Stimulated activated CD4-positive, alpha-beta T cell treated with anti-CD3 and anti-CD28 coated beads, TNF-alpha, amount 100 ng/mL, for 48 hours (primary cell): ENCODE measurements around the gene XYLT2.

ENCODE experiments used
- DNase-seq, 3 donors: peaks; one replicate each; pipeline ENCODE4 v3.0.0-alpha.2; 2020; ENCODE audit warnings: low read depth in 3 of 3

XYLT2 gene

DNA sequence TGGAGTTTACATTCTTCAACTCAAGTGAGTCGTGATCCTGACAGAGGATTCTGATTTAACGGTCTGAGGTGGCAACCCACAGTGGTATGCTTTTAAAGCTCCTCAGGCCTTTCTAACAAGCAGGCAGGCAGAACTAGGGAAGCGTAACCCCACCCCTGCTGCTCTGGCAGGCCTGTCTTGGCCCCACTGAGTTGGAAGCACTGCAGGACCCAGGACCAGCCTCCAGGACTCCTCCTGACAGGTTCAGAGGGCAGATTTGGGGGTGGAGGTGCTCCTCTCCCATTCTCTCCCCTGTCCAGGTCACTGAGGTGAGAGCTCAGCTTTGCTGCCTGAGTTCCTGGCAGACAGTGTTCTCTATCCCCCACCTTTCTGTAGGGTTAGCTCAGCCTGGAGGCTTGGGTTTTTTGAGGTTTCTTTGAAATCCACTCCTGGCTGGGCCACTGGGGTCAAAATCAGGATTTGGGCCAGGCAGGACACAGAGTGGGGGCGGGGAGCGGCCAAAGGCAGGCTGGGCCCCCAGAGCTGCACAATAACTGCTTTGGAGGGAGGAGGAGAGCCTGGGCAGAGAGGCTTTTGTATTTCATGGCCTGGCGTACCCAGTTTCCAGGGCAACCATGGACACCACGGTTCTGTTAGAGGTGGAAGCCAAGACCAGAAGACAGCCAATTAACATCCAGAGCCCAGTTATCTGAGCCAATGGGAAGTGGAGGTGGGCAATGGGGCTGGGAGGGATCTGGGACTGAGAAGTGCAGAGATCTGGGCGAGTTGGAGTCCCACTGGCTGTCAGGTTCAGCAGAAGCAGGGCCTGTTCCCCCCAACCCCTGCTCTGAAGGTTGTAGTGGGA lies 17.5 kb downstream of the XYLT2 start:
- DNase-seq = no peak

DNA sequence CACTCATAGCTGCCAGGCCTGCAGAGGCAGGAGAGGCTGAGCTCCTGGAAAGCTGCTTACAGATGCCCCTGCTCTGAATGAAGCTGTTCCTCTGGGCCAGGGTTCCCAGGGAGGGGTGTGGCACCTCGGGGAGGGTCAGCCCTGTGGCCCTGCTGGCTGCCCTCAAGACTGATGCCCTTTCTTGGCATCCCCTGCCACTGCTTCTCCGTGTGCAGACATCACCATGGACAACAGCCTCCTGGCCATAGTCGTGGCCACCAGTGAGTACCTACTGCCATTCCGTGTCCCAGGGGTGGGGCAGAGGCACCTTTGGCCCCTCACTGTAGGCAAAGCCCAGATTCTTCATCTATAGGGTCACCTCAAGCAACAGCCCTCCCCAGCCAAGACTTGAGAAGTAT lies 18.1 kb downstream of the XYLT2 start:
- DNase-seq = no peak

DNA sequence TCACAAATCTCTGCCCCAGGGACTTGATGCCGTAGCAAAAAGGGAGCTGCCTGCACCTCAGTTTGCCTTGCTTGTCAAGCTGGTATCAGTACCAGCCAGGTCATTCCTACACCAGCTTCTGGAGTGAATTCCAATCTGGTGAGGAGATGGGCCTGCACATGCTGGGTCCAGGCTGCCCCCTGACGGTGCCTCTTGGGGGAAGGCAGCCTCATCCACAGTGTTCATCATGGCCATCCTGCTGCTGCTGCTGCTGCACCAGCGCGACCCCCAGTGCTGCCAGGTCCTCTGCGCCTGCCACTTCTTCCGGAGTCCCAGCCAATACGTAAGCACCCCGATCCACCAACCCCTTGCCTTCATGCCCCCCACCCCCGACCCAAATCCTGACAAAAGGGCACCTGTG lies 18.8 kb downstream of the XYLT2 start:
- DNase-seq = no peak

DNA sequence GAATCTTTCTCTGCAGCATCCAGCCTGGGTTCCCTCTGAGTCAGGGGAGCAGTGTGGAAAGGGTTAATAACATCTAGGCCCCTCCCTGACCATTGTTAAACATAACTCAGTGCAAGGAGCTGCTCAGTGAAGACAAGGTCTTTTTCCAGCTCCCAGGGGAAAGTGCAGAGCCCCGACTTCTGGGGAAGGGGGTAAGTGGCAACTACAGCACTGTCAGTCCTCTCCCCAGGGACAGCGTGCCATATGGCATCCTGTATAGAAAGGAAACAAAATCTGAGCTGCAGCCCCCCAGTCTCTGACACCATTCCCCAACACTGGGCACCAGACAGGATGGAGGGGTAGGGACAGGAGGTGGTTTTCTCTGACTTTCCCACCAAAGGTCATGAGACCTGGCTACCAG lies 19.2 kb downstream of the XYLT2 start:
- DNase-seq = no peak

DNA sequence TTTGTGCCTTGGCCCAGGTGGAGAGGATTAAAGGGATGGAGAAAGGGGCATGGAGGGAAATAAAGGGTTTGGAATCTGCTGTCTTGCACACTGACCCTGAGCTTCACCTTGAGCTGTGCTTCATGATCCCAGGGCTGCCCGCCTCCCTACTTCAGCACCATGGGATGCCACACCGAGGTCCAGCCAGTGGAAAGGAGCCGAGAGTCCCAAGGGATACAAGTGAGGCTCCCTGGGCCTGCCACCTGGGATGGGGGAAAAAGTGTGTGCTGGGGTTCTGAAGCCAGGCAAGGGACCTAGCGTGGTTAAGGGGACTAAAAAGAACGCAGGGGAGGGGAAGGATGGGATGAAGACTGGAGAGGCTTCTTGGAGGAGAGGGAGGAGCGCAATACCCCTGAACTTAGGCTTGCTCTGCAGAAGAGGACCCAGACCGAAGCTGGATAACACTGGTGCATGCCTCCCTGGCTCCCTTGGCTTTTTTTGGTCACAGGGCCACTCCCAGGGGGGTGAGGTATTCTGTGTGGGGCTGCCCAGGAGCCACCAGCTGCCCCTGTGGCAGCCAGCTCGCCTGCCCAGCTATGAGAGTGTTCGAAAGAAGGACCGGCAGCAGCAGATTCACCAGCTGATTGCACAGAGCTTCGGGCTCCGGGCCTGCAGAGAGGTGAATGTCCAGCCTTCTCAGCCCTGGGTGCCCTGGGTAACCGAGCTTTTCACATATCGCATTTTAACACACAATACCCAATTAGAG lies 19.9 kb downstream of the XYLT2 start:
- no peak for DNase-seq

DNA sequence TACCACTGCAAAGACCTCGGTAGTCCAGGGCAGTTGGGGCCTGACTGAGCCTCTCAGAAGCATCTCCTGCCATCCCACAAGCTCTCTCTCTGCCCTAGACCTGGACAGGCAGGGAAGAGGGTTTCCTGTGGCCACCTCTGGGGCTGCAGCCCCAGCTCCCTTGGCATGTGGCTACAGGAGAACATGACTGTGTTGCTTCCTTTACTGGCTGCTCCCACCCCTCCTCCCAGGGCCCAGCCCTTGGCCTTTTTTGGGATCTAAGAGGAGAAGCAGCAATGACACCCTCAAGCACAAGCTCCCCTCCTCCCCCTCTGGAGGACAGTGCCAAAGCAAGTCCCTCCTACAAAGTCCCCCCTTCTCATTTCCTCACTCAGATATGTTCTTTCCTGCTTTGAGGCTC lies 21.5 kb downstream of the XYLT2 start:
- no peak for DNase-seq

DNA sequence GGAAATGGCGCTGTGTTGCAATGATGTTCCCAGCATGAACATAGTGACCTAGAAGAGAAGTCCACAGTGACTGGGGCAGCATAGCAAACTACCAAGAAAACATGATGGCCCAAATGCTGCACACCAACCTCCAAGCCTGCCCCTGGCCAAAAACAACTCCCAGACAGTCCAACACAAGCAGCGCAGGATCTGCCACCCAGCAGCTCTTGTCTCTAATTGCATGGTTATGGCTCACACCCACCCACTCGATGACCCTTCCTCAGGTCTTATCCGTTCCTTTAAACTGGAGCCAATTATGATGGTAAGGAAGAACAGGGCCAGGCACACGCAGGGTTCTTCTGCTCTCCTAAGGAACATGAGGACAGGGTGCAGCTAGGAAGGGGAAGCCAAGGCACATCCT lies 24.1 kb downstream of the XYLT2 start:
- DNase-seq = no peak

DNA sequence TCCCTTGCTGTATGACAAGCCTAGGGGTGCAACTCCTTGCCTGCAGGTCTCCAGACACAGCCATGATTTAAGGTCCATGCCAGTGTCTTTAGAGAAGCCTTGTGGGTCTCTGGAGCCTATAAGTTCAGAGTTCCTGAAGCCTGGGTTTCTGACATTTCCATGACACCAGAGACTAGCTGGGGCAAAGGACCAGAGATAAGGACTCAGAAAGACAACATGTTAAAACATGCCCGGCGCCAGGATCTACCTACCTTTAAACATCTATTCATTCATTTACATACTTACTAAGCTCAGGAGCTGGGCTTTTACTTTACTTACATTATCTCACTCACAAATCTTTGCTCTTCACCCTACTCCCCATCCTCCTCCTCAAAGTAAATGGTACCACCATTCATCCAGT lies 25.6 kb downstream of the XYLT2 start:
- no peak for DNase-seq

DNA sequence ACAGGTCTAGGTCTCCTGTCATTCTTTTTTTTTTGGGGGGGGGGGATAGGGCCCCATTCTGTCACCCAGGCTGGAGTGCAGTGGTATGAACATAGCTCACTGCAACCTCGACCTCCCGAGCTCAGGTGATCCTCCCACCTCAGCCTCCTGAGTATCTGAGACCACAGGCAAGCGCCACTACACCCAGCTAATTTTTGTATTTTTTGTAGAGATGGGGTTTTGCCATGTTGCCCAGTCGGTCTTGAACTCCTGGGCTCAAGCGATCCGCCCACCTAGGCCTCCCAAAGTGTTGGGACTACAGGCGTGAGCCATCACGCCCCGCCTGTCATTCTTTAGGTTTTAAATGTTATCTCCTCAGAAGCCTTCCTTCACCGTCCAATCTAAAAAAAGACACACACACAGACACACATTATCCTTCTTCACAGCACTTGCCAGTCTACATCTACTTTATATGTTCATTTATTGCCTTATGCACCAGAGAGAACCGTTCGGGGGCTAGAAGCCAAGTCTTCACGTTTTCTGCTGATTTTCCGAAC lies 26.4 kb downstream of the XYLT2 start:
- no peak for DNase-seq

DNA sequence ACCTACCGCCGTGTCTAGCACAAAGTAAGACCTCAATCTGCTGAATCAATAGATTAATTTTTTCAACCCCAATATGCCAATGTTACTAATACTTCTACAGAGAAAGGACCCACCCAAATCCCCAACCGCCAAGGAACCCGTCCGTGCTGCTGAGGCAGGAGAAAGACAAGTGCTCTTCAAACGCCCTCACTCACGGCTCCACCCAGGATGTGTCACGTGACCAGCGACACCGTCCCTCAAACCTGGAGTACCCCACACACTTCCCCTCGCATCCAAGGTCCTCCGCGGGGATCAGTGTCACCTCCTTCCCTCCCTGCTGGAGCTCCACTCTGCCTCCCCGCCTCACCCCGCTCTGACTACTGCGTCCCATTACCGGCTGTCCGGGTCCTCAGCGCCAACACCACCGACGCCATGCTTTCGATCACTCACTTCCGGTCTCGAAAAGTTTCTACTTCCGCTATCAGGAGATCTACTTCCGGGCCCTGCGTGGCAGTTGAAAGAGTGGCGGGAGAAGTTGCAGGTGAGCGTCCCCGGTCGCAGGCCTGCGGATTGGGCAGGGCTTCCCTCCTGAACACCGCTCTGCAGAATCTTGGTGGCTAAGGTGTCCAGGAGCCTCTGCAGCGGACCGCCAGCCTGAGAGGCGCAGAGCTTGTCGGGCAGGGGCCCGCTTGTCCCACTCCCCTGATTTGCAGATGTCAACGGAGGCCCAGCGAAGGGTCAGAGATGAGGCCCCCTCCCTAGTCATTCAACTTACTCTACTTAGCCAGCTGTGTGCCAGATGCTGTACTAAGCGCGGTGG lies 27.0 kb downstream of the XYLT2 start, which contains the start of the genes EME1 and MRPL27:
TSS of gene EME1 (plus strand) at position 472 of the 799 bp plus-strand sequence. CDS start 1,980 bp downstream, outside the sequence.
TSS of gene MRPL27 (minus strand) at position 427 of the 799 bp plus-strand sequence. CDS start at position 413, 14 bp downstream.
- DNase-seq = peak; percentile 74 to 79 (median 75)

DNA sequence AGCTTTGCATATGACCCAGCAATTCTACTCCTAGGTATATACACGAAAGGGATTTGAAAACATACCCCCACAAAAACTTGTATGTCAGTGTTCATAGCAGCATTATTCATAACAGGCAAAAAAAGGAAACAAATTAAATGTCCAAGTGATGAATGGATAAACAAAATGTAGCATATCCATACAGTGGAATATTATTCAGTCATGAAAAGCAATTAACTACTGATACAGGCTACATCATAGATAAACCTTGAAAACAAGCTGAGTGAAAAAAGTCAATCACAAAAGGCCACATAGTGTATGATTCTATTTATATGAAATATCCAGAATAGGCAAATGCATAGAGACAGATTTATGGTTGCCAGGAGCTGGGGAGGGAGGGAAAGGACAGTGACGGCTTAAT lies 27.8 kb downstream of the XYLT2 start:
- no peak for DNase-seq

DNA sequence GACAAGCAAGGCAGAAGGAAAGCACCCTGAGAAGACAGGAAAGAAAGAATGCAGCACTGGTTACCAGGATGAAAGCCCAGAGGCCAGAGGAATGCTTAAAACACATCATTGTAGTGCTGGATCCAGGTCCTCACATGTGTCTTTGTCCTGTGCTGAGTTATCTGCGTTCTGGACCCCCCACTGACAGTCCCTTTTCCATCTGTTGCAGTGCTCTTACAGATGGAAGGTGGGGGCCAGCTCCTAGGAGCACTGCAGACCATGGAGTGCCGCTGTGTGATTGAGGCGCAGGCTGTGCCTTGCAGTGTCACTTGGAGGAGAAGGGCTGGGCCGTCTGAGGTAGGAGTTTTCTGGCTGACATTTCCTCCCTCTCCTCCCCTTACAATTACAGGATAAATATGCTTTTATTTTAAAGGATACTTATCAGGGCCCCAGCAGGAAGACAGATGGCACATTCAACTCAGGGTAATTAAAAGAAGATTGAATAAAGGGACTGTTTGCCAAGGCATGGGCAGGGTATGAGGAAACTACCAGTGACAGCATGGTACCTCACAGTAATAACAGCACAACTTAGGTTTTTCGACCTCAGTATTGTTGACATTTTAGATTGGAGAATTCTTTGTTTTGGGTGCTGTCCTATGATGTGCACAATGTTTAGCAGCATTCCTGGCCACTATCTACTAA lies 30.1 kb downstream of the XYLT2 start:
- DNase-seq = no peak

DNA sequence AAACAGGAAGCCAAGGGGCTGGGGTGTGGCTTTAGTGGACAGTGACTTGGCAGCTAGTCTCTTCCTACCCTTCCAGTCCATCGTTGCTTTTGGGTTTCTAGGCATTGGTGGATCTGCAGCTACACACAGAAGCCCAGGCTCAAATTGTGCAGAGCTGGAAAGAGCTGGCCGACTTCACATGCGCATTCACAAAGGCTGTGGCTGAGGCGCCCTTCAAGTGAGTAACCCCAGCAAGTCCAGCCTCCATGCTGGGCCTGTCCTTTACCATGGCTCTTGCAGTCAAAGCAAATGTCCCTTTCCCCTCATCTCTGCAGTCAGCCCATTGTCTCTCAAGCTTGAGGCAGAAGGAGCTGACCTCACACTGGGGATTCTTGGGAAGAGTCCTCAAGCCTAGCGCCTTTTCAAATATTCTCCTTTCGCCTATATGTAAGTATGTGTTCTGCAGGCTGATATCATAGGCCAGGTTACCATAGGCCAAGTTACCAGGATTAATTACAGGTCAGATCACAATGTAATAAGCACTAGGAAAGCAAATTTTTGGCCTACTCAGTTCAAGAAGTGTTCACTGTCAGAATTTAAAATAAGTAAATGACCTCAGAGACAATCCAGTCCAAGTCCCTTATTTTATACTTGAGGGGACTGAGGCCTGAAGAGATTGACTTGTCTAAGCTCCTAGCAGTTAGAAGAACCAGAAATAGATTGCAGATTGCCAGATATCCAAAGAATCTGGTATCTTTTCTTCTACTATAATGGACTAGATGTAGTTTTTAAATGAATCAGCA lies 33.6 kb downstream of the XYLT2 start:
- DNase-seq = no peak

DNA sequence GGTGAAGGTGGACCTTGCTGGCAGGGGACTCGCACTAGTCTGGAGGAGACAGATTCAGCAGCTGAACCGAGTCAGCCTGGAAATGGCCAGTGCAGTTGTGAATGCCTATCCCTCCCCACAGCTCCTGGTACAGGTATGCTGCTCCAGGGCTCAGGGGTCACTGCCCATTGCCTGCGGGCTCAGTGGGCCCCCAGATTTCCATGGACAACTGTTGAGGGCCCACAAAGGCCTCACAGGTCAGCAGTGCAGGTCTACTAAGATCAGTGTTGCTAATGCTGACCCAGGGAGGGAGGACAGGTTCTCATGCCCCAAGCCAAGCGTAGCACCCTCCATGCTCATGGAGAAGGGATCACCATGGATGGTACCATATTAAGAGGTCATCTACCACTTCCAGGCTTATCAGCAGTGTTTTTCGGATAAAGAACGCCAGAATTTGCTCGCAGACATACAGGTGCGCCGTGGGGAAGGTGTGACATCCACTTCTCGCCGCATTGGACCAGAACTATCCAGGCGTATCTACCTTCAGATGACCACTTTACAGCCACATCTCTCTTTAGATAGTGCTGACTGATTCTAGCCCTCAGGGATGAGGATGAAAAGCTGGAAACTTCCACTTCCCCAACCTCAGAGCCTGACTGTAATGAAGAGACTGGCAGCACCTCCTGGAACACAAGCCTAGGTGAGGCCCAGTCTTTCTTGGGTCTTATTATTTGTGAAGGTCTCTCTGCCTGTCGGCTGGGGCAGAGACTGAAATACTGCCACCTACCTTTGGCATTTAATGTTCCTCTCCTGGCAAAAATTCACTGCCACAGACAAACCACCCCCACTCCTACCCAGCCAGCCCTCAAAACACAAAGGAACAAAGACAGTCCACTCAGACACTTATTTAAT lies 34.7 kb downstream of the XYLT2 start:
- no peak for DNase-seq

DNA sequence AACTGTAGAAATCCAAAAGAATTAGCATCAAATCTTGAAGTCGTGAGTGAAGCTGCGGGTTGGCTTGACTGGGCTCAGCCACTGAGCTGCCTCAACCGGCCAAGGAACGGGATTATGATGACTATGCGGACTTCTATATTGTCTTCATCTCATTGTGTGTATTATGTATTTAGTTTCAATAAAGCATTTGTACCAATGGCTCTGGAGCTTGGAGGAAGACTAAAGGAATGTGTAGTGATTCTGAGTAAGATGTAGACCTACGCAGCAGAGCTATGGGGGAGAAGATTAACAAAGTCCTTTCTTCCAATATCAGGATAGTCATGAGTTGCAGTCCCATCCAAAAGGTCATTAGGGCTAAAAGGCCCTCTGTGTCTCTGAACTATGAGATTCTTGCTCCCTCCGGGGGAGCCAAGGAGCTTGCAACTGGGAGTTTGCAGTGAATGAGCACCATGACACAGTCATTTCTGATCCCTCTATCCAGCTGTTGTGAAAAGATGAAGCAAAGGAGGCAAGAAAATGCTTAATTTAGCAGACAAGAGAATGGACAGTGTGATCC lies 35.4 kb downstream of the XYLT2 start:
- no peak for DNase-seq

DNA sequence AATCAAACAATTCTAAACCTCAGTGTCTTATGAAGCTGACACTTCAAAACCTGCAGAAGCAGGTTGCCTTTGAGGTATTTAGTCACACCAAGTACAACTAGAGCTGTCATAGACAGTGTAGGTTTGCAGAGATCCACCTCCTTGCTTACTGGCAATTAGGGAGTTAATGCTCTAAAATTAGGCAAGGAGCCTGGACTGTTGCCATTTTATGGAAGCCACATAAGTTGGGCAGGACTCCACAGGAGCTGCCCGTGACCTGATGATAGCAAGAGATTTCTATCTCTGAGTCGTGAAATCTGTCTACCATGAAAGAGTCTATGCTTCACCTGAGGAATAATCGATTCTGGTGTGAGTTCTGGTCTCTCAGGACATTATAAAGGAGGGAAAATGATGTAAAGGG lies 36.0 kb downstream of the XYLT2 start:
- DNase-seq = no peak

DNA sequence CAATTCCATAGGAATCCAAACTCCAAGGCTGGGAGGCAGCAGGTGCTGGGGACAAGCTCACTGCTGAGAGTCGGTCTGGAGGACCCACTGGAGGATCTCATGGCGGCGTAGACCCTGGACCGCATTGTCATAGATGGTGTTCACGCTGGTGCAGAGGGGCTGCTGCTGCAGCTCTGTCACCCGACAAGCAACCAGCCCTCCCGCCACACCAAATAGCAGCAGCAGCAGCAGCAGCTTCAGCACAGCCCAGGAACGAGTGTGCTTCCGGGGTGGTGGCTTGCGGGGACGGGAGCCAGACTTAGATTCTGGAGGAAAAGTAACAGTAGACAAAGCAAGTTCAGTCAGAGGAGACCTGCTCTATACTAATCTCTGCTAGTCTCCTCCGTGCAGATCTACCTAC lies 37.0 kb downstream of the XYLT2 start:
- no peak for DNase-seq

DNA sequence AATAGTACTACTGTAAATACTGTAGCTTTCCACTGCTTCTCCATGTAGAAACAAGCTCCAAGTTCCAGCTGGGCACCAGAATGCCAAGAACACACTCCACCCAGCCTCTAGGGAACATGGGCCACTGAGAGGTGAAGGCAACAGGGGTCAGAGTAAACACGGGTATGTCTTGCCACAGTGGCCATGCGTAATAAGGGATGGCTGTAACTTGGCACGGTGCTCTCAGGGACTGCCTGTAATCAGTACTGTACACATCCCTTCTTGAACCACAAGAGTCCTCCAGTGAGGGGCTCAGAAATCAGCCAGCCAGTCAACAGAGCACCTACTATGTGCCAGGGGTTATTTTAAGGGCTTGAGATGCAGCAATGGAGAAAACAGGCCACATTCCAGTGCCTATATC lies 40.6 kb downstream of the XYLT2 start:
- no peak for DNase-seq

DNA sequence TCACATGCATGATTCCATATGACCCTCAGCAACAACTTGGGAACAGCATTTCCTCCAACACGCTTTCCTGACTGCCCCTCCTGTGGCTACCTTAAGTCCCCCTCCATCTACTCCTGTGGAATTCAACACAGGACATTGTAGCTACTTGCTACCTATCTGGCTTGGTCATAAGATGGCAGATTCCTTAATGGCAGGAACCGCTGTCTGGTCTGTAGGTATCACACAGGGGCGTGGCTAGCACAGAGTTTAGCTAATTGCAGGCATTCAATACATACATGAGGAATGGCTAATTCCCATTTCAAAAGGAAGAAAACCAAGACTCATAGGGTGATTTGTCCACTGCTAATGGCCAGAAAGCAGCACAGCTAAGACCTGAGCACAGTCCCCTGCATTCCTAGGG lies 42.8 kb downstream of the XYLT2 start:
- no peak for DNase-seq
